Adrenal gland (tissue), 12 donors: ENCODE data around the gene GRID1. TPM values are rescaled to one million over a fixed set of nuclear protein-coding genes. Genes with fewer than 3 reads are reported as not detected.

Experiments used
- DNase-seq, 7 donors: peaks; one replicate each; pipeline ENCODE4 v3.0.0-alpha.2; 2019 to 2020
- H3K27ac ChIP-seq, 5 donors: fragments of 200-600 bp; sonication (generic) in 4 of 5; 1 replicate in 3 of 5; 2 replicates in 2 of 5; pipeline versions ENCODE4 v1.5.1 to v1.8.0; 2016 to 2020; ENCODE audit warnings: mild to moderate bottlenecking in 1 of 5
- H3K27me3 ChIP-seq: fragments of 200-600 bp; 2 replicates; pipeline ENCODE4 v1.8.0; 2021
- H3K36me3 ChIP-seq, 2 donors: fragments of 200-600 bp; replicated peaks in 1 of 2; 1 replicate in 1 of 2; 2 replicates in 1 of 2; pipeline versions ENCODE4 v1.5.1 to v1.8.0; 2018 to 2022
- H3K4me1 ChIP-seq, 2 donors: fragments of 200-600 bp; replicated peaks in 1 of 2; 1 replicate in 1 of 2; 2 replicates in 1 of 2; pipeline versions ENCODE4 v1.5.1 to v1.8.0; 2018 to 2021
- H3K4me3 ChIP-seq, 4 donors: fragments of 200-600 bp; sonication (generic) in 3 of 4; one replicate each; pipeline ENCODE4 v1.5.1; 2016 to 2018
- H3K9me3 ChIP-seq, 3 donors: fragments of 200-600 bp; sonication (generic) in 1 of 3; replicated peaks in 1 of 3; 1 replicate in 2 of 3; 2 replicates in 1 of 3; pipeline versions ENCODE4 v1.5.1 to v1.8.0; 2016 to 2021
- POLR2A ChIP-seq, 2 donors: fragments of 450-650 bp; IDR thresholded peaks; one replicate each; pipeline ENCODE4 v1.6.1; 2017; ENCODE audit warnings: antibody characterized with exemption in 2 of 2, mild to moderate bottlenecking in 2 of 2, moderate library complexity in 1 of 2
- WGBS, 4 donors: extraction: QIAGEN DNeasy Blood & Tissue Kit in 2 of 4; methylation state at CpG; one replicate each; pipeline versions ENCODE4 v1.1.5 to v1.1.7; 2013 to 2017; 5-methylcytosine and 5-hydroxymethylcytosine counted together
- intact Hi-C, 2 donors: fragments of 100-400 bp; cut with DNase I; formaldehyde crosslinking; loops; one replicate each; pipeline versions ENCODE4 v1.14.1 to v1.15.0; 2022 to 2023
- polyA plus RNA-seq, 3 donors: library from polyadenylated mRNA; stranded (reverse); fragments of 200-250 nt in 2 of 3; fragments of 350-450 nt in 1 of 3; fragmentation: Illumina TruSeq in 1 of 3; extraction: RNeasy Lipid Tissue Mini Kit (QIAGEN cat#74804) in 1 of 3; gene quantifications; one replicate each; pipeline ENCODE4 v1.2.3, GENCODE V29; 2013 to 2014
- total RNA-seq, 9 donors: library from RNA; depleted of rRNA in 4 of 9; stranded (reverse); fragments of >200 nt in 4 of 9; fragments of 120-200 nt in 1 of 9; fragmentation: NEBNext Ultra II Directional in 1 of 9; extraction: Animal tissue kit (Norgen Biotek cat#: 25700) in 1 of 9; gene quantifications; one replicate each; pipeline versions ENCODE4 v1.1.0 to v1.2.4, GENCODE V29; 2013 to 2023
- TF ChIP-seq, protein P1 (sequence below), 6 experiments: fragments of 450-650 bp in 4 of 6; fragments of 200-600 bp in 2 of 6; sonication (generic) in 1 of 6; IDR thresholded peaks; 1 replicate in 5 of 6; 2 replicates in 1 of 6; pipeline versions ENCODE4 v1.5.1 to v1.8.0; 2016 to 2021; ENCODE audit warnings: antibody characterized with exemption in 6 of 6, mild to moderate bottlenecking in 2 of 6, moderate library complexity in 1 of 6
- donor health status: healthy with polysubstance abuse.
- donor health status: Bipolar disorder and iron deficiency.
- donor health status: DM: yes; HTN: yes; CAD: no.
- donor health status: DM: no; HTN: no; CAD: no.
- donor health status: DM: no; HTN: no; CAD: no.
- donor health status: DM: yes; HTN: yes; CAD: no.

The GRID1 gene
- total and polyA plus RNA-seq, 12 donors, result 2.2 to 8.0 (median 4.1) TPM

DNA sequence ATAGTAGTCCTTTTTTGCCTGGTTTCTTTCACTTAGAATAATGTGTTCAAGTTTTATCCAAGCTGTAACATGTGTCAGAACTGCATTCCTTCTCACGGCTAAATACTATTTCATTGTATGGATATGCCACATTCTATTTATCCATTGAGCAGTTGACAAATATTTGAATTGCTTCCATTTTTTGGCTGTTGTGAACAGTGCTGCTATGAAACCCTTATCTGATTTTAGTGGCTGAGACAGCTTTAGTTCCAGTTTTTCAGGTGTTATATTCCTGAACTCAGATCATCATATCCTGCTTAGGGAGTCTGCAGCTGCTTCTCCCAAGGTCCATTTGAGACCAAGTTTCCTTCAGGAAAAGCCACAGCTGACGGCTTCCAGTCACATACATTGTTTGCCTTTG is 339.2 kb downstream of the GRID1 start:
- no peak for TF ChIP-seq POLR2A (IDR thresholded peaks at IDR 0.05)
- TF ChIP-seq, protein P1, sequence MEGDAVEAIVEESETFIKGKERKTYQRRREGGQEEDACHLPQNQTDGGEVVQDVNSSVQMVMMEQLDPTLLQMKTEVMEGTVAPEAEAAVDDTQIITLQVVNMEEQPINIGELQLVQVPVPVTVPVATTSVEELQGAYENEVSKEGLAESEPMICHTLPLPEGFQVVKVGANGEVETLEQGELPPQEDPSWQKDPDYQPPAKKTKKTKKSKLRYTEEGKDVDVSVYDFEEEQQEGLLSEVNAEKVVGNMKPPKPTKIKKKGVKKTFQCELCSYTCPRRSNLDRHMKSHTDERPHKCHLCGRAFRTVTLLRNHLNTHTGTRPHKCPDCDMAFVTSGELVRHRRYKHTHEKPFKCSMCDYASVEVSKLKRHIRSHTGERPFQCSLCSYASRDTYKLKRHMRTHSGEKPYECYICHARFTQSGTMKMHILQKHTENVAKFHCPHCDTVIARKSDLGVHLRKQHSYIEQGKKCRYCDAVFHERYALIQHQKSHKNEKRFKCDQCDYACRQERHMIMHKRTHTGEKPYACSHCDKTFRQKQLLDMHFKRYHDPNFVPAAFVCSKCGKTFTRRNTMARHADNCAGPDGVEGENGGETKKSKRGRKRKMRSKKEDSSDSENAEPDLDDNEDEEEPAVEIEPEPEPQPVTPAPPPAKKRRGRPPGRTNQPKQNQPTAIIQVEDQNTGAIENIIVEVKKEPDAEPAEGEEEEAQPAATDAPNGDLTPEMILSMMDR (IDR thresholded peaks at IDR 0.05), result no peak
- WGBS, 4 donors, result 80 to 91% (median 86%) methylated on average over 2 of the region's 2 CpGs
- Histone ChIP-seq H3K27ac (no peak overlapping the region), H3K9me3 (no peaks in the 10 kb centered on the region), H3K4me3 (no peak overlapping the region), H3K27me3 (no peaks in the 10 kb centered on the region), H3K36me3 (no peaks in the 10 kb centered on the region), H3K4me1 (no peaks in the 10 kb centered on the region)
- no peak for DNase-seq
- intact Hi-C loops, result no loop called here

GRCh38 chr10:86025509-86025908 is 341.1 kb downstream of the GRID1 start:
- no peaks in the 10 kb centered on the region for H3K36me3 ChIP-seq
- H3K4me1 ChIP-seq, result no peaks in the 10 kb centered on the region
- H3K9me3 ChIP-seq, result no peaks in the 10 kb centered on the region
- no peaks in the 10 kb centered on the region for H3K27me3 ChIP-seq
- intact Hi-C loops, result no loop called here
- 82 to 97% (median 89%) methylated on average over 3 of the region's 3 CpGs for WGBS, 4 donors
- no peak overlapping the region for H3K27ac ChIP-seq
- no peak for TF ChIP-seq POLR2A (IDR thresholded peaks at IDR 0.05)
- TF ChIP-seq, protein P1 (IDR thresholded peaks at IDR 0.05), result no peak
- DNase-seq, result no peak
- H3K4me3 ChIP-seq, result no peak overlapping the region

- H3K36me3 ChIP-seq, result no peaks in the 10 kb centered on the region
- 76 to 82% (median 80%) methylated on average over 8 of the region's 8 CpGs for WGBS, 4 donors
- no peaks in the 10 kb centered on the region for H3K4me1 ChIP-seq
- no peaks in the 10 kb centered on the region for H3K27me3 ChIP-seq
- intact Hi-C loops, result no loop called here
- no peak for TF ChIP-seq POLR2A (IDR thresholded peaks at IDR 0.05)
- TF ChIP-seq, protein P1 (IDR thresholded peaks at IDR 0.05), result no peak
- H3K9me3 ChIP-seq, result no peaks in the 10 kb centered on the region
- no peak overlapping the region for H3K27ac ChIP-seq
- no peak for DNase-seq
- H3K4me3 ChIP-seq, result no peak overlapping the region
These were observed 342.1 kb downstream of the GRID1 start for GRCh38 chr10:86024281-86025041.

GRCh38 chr10:86023931-86024280 is 342.7 kb downstream of the GRID1 start:
- no peaks in the 10 kb centered on the region for H3K27me3 ChIP-seq
- no peaks in the 10 kb centered on the region for H3K4me1 ChIP-seq
- TF ChIP-seq POLR2A (IDR thresholded peaks at IDR 0.05), result no peak
- TF ChIP-seq, protein P1 (IDR thresholded peaks at IDR 0.05), result no peak
- DNase-seq, result no peak
- H3K36me3 ChIP-seq, result no peaks in the 10 kb centered on the region
- H3K4me3 ChIP-seq, result no peak overlapping the region
- intact Hi-C loops, result no loop called here
- H3K9me3 ChIP-seq, result no peaks in the 10 kb centered on the region
- 77 to 91% (median 84%) methylated on average over 4 of the region's 4 CpGs for WGBS, 4 donors
- H3K27ac ChIP-seq, result no peak overlapping the region
